Measurements from ENCODE around the gene SLC6A1.

The SLC6A1 gene

DNA sequence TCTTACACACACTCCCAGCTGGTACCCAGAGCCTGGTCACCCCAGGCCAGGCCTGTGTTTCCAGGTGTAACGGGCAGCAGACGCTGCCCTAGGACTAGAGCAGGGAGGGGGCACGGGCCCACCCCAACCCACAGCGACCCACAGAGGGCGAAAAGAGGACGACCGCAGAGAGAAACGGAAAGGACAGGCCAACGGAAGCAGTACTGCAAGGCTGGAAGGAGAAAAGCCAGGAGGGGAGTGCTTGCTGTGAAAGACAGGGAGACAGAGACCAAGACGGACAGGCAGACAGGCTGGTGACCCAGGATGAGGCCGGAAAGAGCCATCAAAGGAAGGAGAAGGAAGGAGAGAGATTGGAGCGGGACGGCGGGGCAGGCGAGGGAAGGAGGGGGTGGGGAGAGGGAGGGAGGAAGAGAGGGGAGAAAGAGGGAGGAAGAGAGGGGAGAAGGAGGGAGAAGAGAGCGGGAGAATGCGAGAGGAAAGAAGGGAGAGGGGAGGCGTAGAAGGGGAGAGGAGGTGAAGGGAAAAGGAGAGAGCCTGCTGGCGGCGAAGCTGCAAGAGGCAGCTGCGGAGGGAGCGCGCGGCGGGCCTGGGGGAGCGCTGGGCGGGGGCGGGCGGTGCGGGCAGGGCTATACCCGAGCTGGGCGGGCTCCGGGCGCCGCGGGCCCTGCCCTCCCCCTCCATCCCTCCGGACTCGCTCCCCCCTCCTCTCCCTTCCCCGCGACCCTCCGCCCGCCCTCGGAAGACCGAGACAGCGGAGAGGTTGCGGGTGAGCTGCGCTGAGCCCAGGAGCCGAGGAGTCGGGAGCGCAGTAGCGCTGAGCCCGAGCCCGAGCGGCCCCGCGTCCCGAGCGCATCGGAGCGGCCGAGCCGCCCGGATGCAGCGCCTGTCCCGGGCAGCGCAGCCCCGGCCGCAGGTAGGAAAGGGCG is at the start of gene SLC6A1:
TSS of gene SLC6A1 (plus strand) at position 732 of the 926 bp plus-strand sequence. CDS start 24,464 bp downstream, outside the sequence.
- TF ChIP-seq BACH2 (CRISPR knock-in tag; IDR thresholded peaks at IDR 0.05; ENCODE audit: borderline replicate concordance) (no peak), ZNF70 (CRISPR knock-in tag; IDR thresholded peaks at IDR 0.05) (peak; percentile 19; the same call in 1 of the 2 replicates)
- peak; percentile 57 for ATAC-seq

- TF ChIP-seq ZNF565 (CRISPR knock-in tag; conservative IDR thresholded peaks at IDR 0.05; ENCODE audit: low read depth) (no peak), ZNF70 (CRISPR knock-in tag; IDR thresholded peaks at IDR 0.05) (no peak), BACH2 (CRISPR knock-in tag; IDR thresholded peaks at IDR 0.05; ENCODE audit: borderline replicate concordance) (no peak), ESRRG (CRISPR knock-in tag; IDR thresholded peaks at IDR 0.05) (no peak), RARB (CRISPR knock-in tag; IDR thresholded peaks at IDR 0.05) (no peak), PATZ1 (CRISPR knock-in tag; IDR thresholded peaks at IDR 0.05; ENCODE audit: borderline replicate concordance) (no peak), GLIS3 (CRISPR knock-in tag; IDR thresholded peaks at IDR 0.05) (no peak), ISL1 (CRISPR knock-in tag; IDR thresholded peaks at IDR 0.05) (no peak), OSR1 (CRISPR knock-in tag; IDR thresholded peaks at IDR 0.05) (no peak), ARNTL (CRISPR knock-in tag; IDR thresholded peaks at IDR 0.05; ENCODE audit: borderline replicate concordance, low read depth) (no peak), ZFP3 (CRISPR knock-in tag; IDR thresholded peaks at IDR 0.05) (no peak), ZC3H10 (CRISPR knock-in tag; IDR thresholded peaks at IDR 0.05) (no peak), TOX (CRISPR knock-in tag; IDR thresholded peaks at IDR 0.05; ENCODE audit: borderline replicate concordance) (no peak), TSHZ2 (CRISPR knock-in tag; IDR thresholded peaks at IDR 0.05) (no peak), TCF4 (CRISPR knock-in tag; IDR thresholded peaks at IDR 0.05; ENCODE audit: borderline replicate concordance) (no peak), PPARA (CRISPR knock-in tag; IDR thresholded peaks at IDR 0.05; ENCODE audit: borderline replicate concordance) (no peak), CSRNP3 (CRISPR knock-in tag; IDR thresholded peaks at IDR 0.05) (no peak)
- TF ChIP-seq, protein P1, sequence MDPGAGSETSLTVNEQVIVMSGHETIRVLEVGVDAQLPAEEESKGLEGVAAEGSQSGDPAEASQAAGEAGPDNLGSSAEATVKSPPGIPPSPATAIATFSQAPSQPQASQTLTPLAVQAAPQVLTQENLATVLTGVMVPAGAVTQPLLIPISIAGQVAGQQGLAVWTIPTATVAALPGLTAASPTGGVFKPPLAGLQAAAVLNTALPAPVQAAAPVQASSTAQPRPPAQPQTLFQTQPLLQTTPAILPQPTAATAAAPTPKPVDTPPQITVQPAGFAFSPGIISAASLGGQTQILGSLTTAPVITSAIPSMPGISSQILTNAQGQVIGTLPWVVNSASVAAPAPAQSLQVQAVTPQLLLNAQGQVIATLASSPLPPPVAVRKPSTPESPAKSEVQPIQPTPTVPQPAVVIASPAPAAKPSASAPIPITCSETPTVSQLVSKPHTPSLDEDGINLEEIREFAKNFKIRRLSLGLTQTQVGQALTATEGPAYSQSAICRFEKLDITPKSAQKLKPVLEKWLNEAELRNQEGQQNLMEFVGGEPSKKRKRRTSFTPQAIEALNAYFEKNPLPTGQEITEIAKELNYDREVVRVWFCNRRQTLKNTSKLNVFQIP (CRISPR knock-in tag; IDR thresholded peaks at IDR 0.05; ENCODE audit: borderline replicate concordance, low read depth): no peak
- no peak for ATAC-seq
Observed at GRCh38 chr3:10944866-10945265, 47.7 kb upstream of the SLC6A1 start.

DNA sequence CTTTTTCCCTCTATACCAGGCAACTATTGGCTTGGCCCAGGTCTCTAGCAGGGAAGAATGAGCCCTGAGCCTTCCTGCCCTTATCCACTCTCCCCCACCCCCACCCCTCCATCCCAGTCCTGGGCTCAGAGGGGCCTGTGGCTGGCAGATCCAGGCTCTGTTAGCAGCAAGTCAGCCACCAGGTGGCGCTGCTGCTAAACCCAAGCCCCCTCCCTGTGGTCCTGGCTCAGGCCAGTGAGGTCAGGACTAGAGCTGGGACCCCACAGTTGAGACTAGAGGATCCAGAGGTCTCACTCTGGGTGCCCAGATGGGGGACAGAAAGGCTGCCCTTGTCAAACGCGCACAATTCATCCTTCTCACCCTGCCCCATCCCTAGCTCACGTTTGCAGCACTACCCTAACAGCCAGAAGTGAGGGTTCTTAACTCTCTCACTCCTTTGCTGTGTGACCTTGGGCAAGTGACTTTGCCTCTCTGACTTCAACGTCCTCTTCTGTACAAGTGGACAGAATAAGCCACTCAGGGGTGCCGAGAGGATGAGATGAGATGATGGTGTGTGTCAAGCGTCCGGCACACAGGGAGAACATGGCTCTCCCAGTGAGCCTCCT is 46.8 kb upstream of the SLC6A1 start:
- TF ChIP-seq ZC3H10 (CRISPR knock-in tag; IDR thresholded peaks at IDR 0.05) (no peak), ARNTL (CRISPR knock-in tag; IDR thresholded peaks at IDR 0.05; ENCODE audit: borderline replicate concordance, low read depth) (no peak), TOX (CRISPR knock-in tag; IDR thresholded peaks at IDR 0.05; ENCODE audit: borderline replicate concordance) (no peak), ZNF70 (CRISPR knock-in tag; IDR thresholded peaks at IDR 0.05) (no peak), TCF4 (CRISPR knock-in tag; IDR thresholded peaks at IDR 0.05; ENCODE audit: borderline replicate concordance) (no peak), PPARA (CRISPR knock-in tag; IDR thresholded peaks at IDR 0.05; ENCODE audit: borderline replicate concordance) (no peak)
- peak; percentile 97 for ATAC-seq
